Body of pancreas (tissue), 4 donors: Measurements from ENCODE around the gene POU3F1.

Experiments used
- CTCF ChIP-seq, 7 experiments: fragments of 450-650 bp in 4 of 7; fragments of 200-600 bp in 3 of 7; sonication (generic) in 3 of 7; IDR thresholded peaks; one replicate each; pipeline ENCODE4 v1.5.1; 2016 to 2019; ENCODE audit warnings: antibody characterized with exemption in 7 of 7
- POLR2A ChIP-seq, 3 donors: fragments of 450-650 bp; IDR thresholded peaks; one replicate each; pipeline ENCODE4 v1.6.1; 2016; ENCODE audit warnings: antibody characterized with exemption in 3 of 3, mild to moderate bottlenecking in 2 of 3

GRCh38 chr1:38047603-38048141 lies 1.1 kb upstream of the POU3F1 start:
- TF ChIP-seq CTCF (IDR thresholded peaks at IDR 0.05), result no peak
- TF ChIP-seq POLR2A (IDR thresholded peaks at IDR 0.05), result no peak
